GM21367 (cell line): Measurements from ENCODE around the gene PLXNA2.

ENCODE experiments used
- ATAC-seq: cut with Tn5 transposase; IDR thresholded peaks from one replicate; pipeline ENCODE4 v1.9.1; 2021; ENCODE audit not compliant: unreplicated experiment

Gene PLXNA2

DNA sequence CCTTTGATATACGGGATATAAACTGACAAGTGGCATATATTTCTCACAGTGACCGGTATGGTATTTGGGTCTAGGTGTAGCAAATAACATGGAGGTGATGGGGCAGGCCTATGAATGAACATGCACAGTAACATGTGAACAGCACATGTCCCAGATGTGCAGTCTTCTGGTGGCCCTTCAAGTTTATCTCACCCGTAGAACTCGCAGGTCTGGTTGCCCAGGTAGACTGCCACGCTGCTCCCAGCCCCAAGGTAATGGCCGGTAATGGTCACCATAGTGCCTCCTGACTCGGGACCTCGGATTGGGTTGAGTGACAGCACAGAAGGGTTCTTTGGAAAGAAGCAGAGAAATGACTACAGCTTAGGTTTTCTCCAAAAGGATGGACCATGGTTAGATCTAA lies 192.0 kb downstream of the PLXNA2 start:
- no peak for ATAC-seq

DNA sequence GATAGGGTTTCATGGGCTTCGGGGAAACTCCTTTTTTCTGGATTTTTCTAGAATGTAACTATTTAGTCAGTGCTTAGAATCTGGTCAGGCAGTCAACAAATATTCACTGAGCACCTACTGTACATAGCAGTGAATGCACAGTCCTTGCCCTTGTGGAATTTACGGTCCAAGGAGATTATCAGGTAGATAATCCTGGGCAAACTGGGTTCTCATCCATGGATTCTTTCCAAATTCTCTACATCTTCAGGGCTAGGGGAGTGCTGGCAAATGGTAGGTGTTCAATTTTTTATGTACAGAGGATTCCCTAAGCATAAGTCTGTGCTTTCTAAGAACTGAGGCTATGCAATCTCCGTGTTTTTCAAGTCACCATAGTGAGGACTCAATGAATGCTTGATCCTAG lies 192.5 kb downstream of the PLXNA2 start:
- no peak for ATAC-seq

DNA sequence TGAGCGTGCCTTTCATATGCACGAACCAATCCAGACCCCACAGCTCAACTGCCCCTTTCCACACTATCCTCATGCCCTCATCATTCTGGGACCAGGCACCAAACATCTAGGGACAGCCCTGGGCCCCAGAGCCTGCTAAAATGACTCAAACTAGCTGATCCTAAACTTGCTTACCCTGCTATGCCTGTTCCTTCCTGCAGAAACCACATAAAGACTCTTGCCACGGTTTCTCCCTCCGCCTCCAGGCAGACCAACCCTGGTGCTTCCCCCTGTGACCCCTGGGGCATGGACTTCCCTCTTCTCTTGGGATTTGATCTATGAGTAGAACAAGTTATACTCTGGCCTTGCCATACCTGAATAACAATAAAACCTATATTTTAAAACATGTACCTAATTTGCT lies 195.3 kb downstream of the PLXNA2 start:
- no peak for ATAC-seq

DNA sequence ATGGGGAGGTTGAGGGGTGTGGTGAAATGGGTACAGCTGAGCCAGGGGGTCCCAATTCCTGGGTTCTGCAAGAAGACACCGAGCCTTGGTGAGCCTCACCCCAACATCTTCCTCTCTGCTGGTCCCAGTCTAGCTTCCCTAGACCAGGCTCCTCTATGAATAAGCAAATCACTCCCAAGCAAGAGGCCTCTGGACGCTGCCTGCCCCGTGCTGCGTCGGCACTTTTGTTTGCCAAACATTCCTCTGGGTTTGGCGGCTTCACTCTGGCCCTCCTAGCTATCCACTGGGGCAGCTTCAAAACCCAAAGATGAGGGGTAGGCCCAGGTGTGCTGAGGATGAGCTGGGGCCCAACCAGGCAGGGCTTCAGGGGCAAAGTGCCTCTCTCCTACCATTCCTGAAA lies 196.2 kb downstream of the PLXNA2 start:
- ATAC-seq = no peak

DNA sequence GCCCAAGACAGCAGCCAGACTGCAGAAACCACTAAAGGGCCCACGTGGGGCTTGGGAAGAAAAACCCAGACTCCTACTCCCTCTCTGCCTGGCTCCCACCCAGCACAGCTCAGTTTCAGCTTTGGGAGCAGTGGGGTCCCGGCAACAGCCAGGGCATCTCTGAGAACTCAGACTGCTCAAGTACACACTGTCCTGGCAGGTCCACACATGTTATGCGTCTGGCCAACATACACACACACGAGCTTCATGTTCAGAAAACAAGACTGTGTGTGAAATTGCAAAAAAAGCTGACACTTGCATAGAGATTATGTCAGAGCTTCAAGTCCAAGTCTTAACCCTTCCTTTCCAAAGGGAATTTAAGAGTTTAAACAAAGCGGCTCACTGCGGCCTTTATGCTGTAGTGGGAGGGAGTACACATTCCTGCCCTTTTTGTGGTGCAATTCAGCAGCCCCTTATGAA lies 196.7 kb downstream of the PLXNA2 start:
- no peak for ATAC-seq

DNA sequence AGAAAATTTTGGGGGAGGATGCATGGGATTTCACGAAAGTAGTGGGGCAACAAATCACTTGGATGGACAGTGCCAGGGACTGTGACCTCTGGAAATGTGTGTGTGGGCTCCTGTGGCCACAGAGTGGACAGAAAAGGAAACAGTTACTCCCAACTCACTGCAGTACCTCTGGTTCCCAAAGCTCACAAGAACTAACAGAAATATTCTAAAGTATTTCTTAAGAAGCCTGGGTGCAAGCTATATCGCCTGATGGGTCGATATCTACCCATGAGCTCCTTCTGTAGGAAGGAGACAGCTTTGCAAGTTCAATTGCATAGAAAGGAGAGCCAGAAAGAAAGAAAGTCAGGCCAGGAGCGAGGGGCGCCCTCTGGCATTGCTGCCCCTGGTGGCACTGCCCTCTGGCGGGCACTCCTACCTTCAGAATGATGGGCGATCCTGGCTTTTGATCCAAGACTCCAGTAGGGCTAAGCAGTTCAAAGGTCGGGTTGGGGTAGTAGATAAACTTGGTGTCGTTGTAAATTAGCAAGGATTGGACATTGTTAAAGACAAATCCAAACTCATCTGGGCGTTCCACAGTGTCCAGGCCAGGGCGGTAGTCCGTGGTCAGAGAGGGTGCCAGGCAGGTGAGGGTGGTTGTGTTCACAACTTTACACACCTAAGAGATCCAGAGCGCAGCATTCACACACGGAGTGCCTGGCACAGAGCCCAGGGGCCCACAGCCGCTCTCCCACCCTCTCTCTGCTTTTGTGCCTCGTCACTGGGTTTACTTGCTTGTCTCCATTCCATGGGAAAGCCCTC lies 198.5 kb downstream of the PLXNA2 start:
- no peak for ATAC-seq

DNA sequence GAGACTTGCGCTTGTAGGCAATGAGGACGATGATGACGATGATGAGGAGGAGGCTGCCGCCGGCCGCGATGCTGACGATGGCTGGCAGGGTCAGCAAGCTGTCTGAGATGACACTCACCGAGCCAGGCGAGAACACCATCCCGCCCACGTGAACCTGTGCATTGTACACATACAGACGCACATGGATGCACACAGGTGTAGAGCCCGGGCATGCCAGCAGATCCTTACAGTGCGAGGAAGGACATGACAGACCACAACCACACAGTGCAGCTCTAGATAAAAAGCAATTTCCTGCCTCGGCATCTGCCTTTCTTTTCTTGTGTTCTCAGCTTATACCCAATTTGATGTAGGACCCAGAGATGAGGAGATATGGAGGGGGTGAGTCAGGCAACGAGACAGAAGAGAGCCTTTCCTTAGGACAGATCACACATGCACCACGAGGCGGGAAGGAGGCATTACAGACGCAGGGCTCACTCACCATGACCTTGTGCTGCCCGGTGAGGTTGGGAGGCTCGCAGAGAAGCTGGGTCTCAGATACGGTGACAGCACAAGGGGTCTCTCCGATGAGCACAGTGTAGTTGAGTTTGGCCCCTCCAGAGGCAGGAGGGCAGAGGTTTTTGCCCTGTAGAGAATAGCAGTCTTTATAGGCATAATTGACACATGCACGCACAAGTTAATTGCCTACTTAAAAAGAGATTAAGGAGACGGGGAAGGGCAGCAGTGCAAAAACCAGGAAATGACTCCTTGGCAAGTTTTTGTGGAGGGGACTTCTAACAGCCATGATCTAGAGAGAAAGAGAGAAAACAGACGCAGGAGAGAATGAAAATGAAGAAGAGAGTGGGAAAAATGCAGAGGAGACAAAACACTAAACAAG lies 199.4 kb downstream of the PLXNA2 start:
- no peak for ATAC-seq

DNA sequence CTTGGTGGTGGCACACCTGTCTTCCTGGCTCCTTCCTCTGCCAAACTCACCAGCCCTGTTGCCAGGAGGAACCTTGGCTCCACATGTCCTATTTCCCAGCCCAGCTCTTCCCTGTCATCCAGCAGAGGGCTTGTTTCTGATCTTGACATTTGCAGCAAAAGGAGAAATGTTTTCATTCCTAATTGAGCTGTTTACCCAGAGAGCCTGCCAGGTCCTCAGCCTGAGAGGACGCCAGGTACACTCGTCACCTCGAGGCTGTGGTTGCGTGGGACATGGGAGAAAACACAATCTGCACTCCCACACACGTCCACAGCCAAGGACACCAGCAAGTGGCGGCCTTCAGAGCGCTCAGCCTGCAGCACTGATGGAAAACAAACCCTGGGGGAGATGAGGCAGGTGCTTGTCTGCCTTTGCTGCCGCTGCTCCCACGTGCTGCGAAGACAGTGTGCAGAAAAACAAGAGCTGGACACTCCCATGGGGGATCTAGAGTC lies 200.4 kb downstream of the PLXNA2 start:
- ATAC-seq = no peak

DNA sequence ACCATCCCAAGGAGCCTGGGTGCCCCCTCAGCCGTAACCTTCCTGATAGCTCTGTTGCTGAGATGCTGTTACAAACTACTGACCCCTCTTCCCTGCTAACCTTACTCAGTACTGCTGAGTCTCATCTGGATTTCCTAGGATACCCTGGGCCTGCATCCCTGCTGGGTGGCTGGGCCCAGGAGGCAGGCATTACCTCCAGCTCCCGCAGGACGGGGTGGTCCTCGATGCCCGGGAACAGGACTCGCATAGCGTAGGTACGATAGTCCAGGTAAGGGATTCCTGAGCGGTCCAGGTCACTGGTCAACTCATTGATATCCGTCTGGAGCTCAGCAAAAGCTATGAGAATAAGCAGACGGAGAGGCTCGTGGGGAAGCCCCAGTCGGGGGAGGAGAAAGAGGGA lies 201.3 kb downstream of the PLXNA2 start:
- no peak for ATAC-seq

DNA sequence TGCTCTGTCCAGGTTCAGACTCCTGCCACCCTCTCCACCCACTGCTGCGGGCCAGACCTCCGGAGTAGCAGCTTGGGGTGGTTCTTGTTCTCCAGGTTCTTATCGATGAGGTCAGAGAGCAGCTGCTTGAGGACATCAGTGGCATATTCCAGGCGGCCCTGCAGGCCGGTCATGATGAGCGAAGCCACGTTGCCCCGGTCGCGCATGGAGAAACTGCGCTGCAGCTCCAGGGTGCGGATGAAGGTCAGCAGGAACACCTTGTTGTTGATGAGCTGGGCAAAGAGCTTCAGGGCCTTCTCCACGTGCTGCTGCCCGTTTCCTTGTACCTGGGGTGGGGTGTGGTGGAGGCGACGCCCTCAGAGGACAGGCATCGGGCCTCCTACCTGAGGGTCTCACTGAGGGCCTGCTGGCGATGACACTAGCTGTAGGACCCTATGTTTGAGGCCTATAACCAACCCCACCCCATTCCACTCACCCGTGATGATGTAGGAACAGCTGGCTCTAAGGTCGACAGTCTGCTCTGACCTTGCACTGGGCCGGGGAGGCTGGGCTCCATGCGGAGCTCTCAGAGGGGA lies 202.1 kb downstream of the PLXNA2 start:
- no peak for ATAC-seq

DNA sequence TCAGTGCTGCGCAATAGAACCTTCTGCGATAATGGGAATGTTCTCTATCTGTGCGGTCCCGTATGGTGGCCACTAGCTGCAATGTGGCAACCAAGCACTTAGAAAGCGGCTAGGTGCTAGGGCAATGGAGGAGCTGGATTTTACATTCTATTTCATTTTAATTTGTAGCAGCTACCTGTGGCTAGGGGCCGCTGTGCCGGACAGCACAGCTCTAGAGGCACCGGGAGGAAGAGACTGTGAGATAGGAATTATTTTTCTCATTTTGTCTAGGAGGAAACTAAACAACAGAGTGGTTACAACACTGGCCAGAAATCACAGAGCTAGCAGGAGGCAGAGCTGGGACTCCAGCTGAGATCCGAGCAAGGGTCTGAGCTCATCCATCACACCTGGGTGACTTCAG lies 202.7 kb downstream of the PLXNA2 start:
- no peak for ATAC-seq

DNA sequence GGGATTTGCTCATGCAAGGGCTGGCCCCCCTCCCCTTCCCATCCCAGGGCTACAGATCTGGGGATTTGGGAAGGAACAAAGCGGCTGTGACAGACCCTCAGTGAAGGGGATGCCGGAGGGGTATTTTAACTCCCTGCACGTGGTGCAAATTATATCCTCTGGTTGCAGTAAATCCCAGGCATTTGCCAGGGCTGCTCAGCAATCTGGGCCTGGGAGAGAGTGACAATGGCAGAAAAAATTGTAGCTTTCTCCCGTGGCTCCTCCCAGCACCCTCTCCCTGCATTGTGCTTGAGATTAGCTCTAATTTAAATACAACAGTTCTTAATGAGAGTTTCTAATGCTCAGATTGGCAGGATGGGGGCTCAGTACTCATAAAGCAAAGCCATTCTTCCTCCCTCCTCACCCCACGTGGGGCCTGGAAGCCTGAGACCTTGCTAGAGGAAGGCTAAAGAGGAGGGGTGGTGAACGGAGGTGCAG lies 203.3 kb downstream of the PLXNA2 start:
- no peak for ATAC-seq

DNA sequence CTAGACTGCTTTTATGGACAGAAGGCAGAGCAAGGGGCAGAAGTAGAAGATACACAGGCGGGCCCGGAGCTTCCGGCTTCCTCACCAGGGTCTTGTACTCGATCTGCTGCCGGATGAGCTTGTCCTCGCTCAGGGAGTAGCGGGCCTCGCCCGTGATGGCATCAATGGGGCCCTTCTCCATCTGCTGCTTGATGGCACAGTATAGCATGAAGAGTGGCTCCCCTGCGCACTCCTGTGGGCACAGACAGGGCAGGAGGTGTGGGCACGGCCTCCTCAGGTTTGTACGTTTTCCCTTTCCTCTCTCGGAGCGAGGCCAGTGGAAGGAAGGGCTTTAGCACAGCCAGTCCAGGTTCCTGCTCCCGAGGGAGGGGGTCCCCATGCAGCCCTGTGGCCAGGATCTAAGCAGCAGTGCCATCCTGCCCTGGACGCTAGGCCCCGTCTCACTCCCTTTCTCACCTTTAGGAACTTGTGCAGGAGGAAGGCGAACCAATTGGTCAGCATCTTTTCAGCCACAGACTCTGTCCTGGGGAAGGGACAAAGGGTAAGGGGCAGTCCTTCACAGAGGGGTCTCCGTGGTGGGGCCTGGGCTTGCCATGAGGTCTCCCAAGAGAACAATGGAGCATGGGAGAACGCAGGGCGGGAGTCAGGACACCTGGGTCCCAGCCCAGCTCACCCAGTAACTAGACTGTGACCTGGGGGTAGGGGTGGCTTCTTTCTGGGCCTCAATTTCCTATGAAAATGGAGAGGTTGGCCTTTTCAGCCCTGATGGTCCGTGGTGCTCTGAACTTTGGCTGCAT lies 204.4 kb downstream of the PLXNA2 start:
- no peak for ATAC-seq

DNA sequence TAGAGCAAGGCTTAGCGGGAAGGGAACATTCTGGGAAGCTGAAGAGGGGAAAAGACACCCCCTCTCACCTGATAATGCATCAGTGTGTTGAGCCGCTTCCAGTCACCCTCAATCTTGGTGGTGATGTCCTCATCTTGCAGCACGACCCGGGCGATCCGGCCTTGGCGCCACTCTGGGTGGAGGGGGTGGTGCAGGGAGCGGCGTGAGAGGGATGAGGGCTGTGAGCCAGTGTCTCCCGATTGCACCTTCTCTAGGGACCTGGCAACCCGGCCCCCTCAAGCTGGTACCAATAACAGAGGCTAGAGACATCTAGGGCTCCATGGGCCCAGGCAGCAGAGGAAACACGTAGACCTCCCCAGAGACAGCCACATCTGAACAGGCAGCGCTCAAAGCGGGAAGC lies 205.9 kb downstream of the PLXNA2 start:
- no peak for ATAC-seq

DNA sequence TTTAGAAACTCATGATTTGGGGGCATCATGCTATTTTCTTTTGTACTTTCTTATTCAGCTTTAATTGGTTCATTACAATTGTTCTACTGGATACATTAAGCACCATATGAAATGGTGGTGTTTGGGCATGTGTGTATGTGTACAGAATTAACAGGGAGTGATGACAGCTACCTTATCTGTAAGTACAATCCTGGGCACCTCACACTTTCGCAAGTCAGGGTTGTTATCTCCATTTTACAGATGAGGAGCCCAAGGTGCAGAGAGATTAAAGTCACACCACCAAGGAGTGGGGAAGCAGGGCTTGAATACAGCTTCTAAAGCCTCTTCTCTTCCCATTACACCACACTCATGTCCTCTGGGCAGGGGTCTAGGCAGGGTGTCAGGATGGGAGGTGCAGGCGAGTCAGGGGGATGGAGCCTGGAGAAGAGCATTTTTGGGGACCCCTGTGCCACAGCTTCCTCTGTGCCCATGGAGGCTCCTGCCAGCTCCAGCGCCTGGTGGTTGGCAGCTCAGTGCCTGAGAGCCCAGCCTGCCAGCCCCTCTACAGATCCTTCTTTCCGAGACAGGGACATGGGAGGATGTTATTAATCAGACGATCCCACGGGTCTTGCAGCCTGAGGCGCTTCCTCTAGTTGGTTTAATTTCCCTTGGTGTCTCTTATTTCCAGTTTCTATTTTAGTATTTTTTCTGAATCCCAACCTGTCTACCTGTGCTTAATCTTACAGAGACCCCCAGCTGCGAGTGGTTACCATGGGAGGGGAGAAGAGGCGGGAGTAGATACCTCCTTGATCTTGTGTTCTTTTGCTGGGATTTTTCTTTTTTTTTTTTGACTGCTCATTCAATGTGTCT lies 207.0 kb downstream of the PLXNA2 start:
- no peak for ATAC-seq

DNA sequence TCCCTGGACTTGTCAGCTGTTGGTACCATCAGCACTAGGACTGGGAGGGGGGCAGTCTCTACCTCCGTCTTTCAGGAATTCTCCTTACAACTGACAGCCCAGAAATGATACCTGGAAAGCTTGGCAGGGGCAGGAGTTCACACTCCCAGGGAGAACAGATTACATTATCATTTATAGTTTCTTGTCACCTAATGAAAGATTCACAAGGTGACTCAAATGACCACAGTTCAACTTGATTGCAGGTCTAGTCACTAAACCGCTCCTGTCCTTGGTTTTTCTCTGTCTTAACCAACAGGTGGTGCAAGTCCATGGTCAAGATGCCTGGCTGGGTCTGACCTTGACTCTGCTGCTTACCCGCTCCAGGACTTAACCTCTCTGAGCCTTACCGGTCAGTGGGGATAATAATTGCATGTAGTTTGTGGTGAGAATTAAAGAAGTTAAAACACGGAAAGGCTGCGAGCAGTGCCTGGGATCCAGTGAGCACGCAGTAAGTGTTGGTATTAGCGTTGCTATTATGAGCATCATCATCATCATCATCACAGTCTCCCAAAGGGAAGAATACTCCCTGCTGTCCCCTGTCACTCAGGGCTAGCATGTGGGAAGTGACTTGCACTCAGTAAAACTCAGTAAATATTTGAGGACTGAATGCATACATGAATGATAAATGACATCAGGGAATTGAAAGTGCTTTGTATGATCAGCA lies 207.9 kb downstream of the PLXNA2 start:
- ATAC-seq = no peak

DNA sequence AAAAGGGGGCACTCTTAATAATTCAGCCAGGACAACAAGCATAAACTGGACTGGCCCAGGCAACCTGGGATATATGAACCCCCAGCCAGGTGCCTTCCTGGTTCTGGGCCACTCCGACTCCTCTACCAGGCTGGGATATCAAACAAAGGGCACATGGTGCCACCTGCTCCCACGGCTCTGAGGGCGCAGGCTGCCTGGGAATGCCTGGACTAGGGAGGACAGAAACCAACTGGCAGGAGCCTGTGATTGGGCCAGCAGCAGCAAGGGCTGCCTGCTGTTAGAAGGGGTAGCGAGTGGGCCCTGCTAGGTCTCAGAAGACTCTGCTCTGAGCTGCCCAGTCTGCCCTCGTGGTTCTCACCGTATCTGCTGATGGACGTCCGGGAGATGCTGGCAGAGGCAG lies 210.0 kb downstream of the PLXNA2 start:
- no peak for ATAC-seq

DNA sequence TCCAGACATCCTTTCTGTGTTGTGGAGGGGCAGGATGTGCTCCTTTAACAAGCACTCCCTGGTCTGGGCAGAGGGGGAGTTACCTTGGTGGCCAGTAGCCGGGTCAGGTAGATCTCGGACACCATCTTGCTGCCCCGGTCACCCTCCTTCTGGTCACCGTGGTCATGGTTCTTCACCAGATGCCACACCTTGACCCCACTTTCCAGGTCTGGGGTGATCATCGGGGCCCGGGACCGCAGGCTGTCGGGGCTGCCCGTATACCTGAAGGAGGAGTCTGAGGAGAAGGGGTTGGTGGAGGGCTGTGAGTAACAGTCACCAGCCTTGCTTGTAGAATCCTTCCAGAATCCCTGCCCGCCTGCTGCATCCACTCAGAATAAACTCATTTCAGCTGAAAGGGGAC lies 210.9 kb downstream of the PLXNA2 start:
- no peak for ATAC-seq

DNA sequence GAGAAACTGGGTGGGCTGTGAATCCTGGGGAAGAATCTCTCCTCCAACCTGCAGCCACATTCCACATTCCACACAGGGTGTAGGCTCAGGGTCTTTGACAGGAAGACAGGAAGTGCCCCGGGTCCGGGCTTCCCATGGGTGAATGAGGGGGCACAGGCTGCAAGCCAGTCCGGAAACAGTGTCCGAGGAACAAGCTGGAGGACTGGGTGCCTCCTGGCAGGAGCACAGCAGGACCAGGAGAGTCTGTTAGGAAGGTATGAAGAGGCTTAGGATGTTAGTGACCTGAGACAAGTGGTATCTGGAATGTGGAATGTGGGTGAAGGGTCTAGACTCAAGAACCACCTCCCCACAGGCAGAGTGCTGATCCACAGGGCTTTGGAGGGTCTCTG lies 212.3 kb downstream of the PLXNA2 start:
- no peak for ATAC-seq
